ENCODE measurements around the gene KCNJ5.

KCNJ5 gene

DNA sequence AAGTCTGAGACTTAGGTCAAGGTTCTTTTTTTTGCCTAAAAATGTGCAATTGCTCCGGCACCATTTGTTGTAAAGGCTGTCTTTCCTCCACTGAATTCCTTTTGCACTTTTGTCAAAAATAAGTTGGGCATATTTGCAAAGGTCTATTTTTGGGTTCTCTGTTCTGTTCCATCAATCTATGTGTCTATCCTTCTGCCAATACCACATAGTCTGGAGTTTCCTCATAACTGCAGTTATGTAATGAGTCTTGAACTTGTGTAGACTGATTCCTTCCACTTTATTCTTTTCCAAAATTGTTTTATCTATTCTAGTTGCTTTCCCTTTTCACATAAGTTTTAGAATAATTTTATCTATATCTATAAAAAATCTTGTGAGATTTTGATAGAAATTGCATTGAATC is 6.7 kb downstream of the KCNJ5 start:
- DNase-seq: no peak

DNA sequence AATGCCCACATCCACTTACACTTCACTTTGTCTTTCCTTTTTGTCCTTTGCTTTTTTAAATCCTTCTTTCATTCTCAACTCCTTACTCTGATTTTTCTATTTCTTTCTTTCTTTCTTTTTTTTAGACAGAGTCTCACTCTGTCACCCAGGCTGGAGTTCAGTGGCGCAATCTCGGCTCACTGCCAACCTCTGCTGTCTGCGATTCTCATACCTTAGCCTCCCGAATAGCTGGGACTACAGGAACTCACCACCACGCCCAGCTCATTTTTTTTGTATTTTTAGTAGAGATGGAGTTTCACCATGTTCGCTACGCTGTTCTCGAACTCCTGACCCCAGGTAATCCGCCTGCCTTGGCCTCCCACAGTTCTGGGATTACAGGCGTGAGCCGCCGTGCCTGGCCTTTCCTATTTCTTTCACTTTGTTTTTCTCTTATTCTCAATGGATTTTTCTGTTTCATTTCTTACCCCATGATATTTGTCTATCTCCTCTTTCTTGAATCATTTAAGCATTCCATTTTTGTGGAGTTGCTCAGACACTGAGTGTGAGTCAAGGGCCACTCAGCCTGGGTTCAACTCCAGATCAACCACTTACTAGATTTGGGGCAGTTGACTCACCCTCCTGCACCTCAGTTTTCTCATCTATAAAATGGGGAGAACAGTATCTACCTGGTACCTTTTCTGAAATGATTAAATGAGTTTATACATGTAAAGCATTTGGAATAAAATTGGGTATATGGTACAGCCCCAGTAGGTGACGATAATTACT is 7.6 kb downstream of the KCNJ5 start:
- peak; percentile 42 for DNase-seq

DNA sequence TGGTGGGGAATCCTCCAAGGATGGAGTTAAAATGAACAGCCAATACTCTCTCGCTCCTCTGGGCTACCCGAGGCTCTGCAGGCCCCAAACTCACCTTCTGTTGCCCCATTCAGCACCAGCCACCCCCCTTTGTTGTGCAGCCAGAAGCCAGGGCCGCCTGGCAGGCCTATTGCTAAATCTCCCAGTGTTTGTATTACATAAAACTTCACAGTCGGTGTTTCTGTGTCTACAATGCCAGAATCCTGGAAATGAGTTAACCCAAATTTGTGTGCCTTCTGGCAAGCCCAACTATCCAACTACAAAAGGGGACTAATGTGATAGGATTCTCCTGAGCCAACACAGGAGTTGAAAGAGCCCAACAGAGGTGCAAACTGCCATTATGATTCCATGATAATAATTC is 9.3 kb downstream of the KCNJ5 start:
- DNase-seq: no peak

DNA sequence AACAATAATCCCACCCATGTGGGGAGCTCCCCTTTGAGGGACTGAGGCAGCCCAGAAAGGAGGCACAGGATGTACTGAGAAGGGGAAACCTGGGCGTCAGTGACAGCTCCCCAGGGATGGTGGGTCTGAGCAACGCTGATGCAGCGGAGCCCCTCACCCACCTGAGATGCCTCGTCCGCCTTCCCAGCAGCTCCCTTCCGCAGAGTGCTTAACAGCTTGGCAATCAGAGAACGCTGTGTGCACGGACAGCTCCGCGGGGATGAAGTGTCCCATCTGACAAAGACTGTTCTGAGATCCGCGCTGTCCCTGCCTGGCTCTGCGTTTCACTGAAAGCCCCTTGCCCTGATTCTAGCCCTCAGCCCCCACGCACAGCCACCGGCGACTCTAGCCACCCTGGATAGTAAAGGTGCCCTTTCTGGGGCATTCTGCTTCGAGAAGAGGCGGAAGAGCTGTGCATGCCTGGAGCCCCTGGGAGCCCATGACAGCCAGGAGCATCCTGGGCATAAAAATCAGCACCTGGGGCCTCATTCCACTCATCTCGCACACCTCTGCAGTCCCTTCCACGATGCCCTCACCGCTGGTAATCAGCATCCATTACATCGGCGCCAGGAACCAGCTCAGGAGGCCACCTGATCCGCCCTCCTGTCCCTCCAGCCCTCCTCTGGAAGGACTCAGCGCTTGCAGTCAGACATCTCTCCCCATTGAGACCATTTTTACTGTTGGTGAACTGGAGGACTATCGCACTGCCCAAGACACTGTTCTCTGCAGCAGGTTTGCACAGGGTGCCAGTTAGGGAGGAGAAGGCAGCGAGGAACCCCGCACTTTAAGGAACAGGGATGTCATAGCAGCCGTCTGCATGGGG is 10.7 kb downstream of the KCNJ5 start:
- DNase-seq: no peak

DNA sequence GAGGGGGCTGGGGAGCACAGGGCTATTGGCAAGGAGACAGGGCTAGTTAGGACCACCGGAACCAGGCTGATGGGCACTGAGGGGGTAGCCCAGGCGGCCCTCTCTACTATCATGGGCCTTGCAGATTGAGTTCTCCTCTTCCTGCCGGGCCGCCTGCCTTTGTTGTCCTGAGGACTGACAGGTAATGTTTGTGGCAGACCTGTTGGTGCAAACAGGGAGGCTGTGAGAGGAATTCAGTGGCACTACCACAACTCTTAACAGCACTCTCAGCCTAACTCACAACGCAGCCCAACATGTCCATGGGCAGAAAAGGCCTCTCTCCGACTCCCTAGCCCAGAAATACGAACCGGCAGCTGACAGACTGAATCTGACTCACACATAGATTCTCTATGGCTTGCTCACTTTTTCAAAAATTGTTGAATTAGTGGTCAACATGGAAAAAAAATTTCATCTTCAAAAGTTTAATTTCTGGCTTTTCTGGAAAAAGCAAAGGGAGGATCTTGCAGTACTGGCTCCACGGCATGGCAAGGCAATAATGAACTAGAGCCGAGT is 11.4 kb downstream of the KCNJ5 start:
- DNase-seq: peak; percentile 72

DNA sequence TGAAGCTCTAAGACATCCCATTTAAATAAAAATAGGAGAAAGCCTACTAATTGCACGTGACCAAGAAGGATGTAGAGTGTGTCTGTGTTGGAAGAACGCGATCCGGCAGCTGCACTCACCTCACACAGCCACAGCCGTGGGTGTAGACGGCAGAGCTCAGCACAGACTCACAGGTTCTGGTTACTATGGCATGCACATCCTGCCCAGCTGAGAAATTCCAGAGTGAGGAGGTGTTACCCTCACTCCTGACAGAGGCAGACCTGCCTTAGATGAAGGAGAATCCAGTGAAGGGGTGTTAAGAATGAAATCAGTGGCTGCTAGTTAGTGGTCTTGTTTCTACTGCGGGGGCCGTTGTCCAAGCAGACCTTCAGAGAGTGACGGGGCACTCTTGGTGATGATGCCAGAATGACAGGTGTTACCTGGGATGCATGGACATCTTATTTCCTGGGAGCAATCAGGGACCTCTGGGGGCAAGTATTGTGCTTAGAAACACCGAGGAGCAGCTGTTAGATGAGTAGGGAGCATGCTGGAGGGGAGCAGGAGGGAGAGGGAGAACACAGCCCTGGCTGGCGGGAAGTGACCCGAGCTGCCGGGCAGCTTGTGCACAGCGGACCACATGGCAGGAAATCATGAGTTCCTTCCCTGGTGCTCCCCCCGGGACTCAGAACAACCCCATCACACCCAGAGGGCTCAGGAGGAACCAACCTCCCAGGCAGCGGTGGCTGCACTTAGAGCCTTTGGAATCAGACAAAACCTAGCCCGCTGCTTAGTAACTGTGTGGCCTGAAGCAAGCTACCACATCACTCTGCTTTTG is 12.3 kb downstream of the KCNJ5 start:
- peak; percentile 16 for DNase-seq

DNA sequence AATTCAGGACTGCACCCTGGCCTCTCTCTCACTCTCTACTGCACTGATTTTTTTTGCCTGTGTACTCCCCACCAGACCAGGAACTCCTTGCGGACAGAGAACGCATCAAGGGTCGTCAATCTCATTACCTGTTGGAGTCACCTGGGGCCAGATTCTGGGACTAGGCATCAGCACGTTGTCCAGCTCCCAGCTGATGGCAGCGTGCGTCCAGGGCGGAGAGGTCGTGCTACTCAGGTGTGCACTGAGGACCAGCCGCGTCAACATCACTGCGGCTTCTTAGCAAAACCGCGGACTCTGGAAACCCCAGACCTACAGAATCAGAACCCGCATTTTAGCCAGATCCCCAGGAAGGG is 13.1 kb downstream of the KCNJ5 start:
- no peak for DNase-seq

DNA sequence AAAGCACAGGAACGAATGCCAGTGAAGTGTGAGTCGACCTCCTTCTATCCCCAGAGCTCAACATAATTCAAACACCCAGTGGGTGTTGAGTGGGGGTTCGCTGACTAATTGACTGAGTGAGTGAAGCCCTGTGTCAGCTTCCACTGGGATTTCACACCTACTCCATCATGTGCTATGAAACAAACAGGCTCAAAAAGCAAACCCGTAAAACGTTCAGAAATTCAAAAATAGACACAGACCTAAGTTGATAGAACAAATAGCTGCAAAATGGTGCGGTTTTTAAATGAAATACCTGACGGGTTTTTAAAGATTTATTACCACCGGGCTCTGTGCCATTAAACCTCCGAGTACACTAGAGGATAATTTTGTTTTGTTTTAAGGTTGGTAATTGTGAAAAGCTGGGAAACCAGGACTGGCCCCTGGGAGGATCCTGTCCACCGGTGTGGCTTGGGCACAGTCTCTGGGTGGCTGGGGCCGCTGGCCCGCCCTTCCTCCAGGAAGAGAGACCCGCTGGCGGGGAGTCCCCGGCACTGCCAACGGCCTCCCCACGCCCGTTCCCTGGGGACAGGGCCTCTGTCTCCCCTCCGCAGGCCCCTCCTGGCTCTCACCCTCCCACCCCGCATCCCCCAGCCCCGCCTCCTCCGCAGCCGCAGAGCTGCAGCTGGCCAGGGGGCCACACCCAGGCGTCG is 13.6 kb downstream of the KCNJ5 start:
- peak; percentile 26 for DNase-seq

DNA sequence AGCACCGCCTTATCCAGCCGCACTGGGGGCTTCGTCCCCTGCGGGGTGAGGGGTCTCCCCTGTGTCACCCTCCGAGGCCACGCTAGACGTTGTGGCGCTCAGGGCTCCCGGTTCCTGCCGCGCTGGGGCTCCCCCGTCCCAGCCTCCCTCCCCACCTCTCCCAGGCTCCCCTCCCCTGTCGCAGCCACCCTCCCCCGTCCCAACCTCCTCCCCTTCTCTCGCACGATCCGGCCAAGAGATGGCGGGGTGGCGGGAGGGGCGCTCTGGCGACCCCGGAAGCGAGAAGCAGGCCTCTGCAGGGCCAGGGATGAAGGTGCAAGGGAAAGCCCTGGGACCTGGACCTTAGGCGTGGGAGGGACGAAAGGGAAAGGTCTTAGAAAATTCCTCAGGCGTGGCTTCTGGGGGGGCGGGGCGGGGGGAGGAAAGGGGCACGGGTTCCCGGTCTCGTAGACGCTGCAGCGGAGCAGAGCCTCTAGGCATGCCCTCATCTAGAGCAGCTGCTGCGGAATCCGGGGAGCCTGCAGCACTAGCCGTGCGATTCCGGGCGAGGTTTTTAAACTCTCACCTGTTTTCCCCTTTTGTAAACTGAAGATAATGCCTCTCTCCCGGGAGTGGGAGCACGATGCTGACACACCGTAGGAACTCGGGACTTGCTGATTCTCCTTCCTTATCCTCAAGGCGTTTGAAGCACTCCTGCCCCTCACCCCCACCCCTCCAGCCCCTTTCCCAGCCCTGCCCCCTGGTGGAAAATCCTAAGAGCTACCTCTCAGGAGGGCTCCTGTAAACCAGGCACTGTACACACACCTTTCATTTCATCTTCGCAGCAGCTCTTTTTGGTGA is 14.4 kb downstream of the KCNJ5 start:
- DNase-seq: peak; percentile 27

DNA sequence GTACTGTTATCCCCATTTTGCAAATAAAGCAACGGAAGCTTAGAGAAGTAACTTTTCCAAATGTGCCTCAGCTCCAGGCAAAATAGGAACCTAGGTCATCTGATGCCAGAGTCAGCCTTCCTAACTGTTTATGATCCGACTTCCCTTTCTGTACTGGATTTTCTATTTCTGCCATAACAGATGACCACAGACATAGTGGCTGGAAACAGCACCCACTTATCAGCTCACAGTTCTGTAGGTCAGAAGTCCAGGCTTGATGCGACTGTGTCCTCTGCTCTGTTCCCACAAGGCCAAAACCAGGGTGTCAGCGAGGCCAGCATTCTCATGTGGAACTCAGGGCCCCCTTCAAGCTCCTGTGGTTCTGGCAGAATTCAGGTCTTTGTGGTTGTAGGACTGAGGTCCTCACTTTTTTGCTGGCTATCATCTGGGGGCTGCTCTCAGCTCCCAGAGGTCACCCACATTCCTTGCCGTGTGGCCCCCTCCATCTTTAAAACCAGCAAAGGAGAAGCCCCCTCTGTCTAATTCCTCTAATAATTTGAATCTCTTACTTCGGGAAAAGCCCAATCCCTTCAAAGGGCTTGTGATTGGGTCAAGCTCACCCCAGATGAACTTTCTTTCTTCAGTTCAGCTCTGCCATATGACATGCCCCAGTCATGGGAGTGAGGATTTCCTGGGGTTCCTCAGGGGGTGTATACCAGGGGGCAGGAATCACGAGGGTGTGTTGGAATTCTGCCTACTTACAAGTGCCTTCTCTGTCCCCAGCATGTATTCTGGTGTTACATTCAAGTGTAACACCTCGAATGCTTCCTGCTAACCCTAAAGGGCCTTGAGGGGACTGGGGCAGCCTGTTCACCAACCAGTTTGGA is 15.3 kb downstream of the KCNJ5 start:
- DNase-seq: no peak

DNA sequence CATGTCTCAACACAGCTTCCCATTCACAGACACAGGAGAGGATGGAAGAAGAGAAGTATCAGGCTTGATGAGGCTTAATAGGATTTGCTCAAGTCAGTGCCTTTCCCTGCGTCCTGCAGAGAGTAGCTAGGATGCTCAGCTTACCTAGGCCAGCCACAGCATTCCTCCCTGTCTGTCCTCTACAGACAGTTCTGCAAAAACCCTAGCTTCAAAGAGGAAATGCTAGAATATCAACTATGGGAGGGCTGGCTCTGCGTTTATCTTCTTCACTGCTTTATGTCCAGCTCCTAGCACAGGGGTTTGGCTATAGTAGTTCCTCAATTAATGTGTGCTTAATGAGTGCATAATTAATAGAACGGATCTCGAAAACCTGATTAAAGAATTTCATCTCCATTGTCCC is 16.4 kb downstream of the KCNJ5 start:
- no peak for DNase-seq

DNA sequence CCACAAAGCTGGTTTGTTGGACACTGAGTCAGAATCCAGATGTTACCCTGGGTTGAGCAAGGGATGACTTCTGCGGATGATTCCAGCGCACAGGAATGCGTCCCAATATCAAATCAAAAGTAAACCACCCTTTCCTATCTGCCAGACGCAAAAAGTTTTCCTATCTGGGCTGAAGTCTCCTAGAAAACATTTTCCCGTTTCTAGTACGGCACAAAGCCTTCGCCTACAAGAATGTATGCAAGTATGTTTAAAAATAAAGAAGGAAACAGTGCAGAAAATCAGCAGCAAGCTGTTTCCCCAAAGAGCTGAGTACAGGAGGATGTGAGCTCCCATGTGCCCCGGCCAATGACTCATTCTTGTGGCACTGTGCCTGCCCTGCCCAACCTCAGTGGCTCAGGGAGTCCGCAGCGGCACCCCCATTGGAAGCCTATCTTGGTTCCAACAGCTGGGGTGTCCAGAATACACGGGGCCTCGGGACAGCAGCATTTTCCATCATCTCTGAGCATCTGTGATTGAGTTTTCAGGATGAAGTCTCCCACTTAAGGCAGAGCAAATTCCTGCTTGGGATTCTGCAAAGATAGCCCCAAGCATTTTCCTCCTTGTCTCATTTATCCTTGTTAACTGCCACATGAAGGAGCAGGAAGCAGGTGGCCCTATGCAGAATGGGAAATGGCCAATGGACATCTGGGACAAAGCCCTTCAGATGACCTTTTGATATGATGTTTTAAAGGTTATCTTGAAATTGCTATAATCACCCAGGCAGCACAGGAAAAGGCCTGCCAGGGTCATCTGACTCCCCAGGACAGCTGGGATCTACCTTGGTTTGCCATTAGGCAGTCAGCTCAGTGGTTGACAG is 17.5 kb downstream of the KCNJ5 start:
- DNase-seq: peak; percentile 68

DNA sequence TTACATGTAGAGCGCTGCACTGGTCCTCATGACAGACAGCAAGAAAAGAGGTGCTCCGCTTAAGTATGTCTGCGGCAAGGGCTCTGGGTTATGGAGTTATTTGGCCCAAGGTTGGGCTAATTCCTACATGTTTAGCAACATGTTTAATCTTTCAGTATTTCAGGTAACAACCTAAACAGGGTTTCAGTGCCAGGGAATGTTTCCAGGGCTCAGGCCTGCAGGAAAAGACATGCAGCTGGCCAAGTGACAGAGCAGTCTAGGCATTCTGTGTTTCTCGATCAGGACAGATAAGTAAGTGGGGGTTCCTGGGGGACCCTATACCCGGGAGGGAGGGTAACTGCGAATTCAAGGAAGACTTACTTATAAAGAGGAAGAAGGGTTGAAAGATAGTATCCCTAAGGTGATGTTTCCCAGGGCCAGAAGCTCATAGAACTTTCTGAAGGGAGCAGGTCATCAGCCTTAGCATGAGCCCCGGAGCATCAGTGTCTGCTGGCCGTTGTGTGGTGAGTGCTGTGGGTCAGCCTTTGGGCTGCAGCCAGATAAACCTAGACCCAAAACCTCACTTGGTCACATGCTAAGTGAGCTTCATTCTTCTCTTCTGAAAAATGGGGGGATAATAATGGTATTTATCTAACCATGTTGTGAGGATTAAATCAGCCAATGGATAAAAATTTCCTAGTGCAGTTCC is 18.4 kb downstream of the KCNJ5 start:
- no peak for DNase-seq

DNA sequence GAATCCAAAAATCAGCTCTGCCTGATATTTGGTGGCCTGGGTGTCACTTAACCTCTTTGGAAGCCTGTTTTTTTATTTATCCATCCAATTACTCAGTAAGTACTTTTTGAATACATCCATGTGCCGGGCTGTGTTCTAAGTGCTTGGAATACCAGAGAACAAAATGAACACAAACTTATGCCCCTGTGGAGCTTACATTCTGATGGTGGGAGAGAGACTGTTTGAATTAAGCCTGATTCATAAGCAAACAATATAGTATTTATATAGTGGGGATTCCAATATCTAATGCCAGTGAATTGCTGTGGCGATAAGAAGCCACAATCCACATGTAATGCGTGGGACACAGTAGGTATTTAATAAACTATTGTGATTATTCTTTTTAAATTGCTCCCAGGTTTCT is 19.4 kb downstream of the KCNJ5 start:
- DNase-seq: peak; percentile 69

DNA sequence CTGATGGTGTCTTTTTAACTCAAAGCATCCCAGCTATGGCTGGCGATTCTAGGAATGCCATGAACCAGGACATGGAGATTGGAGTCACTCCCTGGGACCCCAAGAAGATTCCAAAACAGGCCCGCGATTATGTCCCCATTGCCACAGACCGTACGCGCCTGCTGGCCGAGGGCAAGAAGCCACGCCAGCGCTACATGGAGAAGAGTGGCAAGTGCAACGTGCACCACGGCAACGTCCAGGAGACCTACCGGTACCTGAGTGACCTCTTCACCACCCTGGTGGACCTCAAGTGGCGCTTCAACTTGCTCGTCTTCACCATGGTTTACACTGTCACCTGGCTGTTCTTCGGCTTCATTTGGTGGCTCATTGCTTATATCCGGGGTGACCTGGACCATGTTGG is 20.1 kb downstream of the KCNJ5 start:
- DNase-seq: no peak

DNA sequence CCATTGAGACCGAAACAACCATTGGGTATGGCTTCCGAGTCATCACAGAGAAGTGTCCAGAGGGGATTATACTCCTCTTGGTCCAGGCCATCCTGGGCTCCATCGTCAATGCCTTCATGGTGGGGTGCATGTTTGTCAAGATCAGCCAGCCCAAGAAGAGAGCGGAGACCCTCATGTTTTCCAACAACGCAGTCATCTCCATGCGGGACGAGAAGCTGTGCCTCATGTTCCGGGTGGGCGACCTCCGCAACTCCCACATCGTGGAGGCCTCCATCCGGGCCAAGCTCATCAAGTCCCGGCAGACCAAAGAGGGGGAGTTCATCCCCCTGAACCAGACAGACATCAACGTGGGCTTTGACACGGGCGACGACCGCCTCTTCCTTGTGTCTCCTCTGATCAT is 20.5 kb downstream of the KCNJ5 start:
- no peak for DNase-seq

DNA sequence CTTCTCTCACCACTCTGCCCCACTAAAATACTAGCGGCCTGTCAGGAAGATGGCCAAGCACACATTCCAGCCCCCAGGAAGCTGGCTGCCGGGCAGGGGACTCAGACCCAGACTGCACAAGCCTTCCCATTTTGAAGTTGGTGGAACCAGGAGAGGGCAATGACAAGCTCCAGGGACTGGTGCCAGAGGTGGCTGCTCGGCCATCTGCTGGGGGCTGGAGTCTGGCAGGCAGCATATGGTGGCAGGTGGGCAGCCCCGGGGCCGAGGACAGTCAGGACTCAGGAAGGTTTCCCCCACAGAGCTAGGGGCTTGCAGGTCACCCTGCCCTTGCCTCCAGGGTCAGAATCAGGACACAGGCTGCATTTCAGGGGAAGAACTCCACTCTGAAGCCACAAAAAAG is 22.6 kb downstream of the KCNJ5 start:
- no peak for DNase-seq

All from fibroblast of skin of back (primary cell).